HEK293 (cell line): Measurements from ENCODE around the gene NRP1.

Source experiments
- CTCF ChIP-seq: fragments of 450-650 bp; formaldehyde crosslinking; IDR thresholded peaks from 2 replicates; pipeline ENCODE4 v1.5.1; 2016; ENCODE audit warnings: missing biosample characterization, missing genetic modification characterization
- ZFP37 ChIP-seq: fragments of 450-650 bp; formaldehyde crosslinking; IDR thresholded peaks from 2 replicates; pipeline ENCODE4 v1.5.1; 2016; ENCODE audit warnings: missing biosample characterization, missing genetic modification characterization
- ZNF350 ChIP-seq: fragments of 450-650 bp; formaldehyde crosslinking; IDR thresholded peaks from 2 replicates; pipeline ENCODE4 v1.5.0; 2017; ENCODE audit warnings: missing biosample characterization, mild to moderate bottlenecking, missing genetic modification characterization
- ZNF785 ChIP-seq: fragments of 450-650 bp; formaldehyde crosslinking; IDR thresholded peaks from 2 replicates; pipeline ENCODE4 v1.5.1; 2016; ENCODE audit warnings: missing biosample characterization, missing genetic modification characterization

DNA sequence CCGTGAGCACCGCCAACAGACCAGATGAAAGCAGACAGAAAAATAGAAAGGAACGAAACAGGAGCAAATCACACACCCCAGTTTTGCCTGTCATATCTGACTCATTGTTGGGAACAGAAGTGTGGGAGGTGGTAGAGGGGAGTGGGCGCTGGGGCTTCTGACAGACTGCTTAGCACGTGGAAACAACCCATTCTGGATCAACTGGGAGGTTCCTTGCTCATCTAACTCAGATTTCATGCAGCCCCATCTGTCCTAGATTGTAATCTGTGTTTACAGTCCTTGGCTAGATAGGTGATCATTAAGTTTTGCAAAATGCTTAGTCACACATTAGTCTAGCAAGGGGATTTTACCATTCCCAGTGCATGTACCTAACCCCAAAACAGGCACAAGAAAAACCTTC, 154.1 kb downstream of the NRP1 start:
- no peak for TF ChIP-seq ZNF350
- no peak for TF ChIP-seq ZNF785 (tag by site-specific recombination)
- TF ChIP-seq CTCF (tag by site-specific recombination) = no peak
- TF ChIP-seq ZFP37 (tag by site-specific recombination) = no peak
